IMR-90 (cell line): Measurements from ENCODE around the gene SEC16B. TPM values are rescaled to one million over a fixed set of nuclear protein-coding genes. Genes with fewer than 3 reads are reported as not detected.

Experiments used
- ATAC-seq: fragments of 200-7000 bp; cut with Tn5 transposase; 2 replicates; pipeline ENCODE4 v1.9.1; 2020; ENCODE audit warnings: low read depth, mild to moderate bottlenecking, moderate library complexity
- BruUV-seq: library from RNA; stranded (reverse); fragments of 400-500 nt; replicated peaks from 2 replicates; lab custom pipeline; 2021; lab: Mats Ljungman, UMichigan
- CTCF ChIA-PET: fragments of 300-600 bp; formaldehyde crosslinking; extraction: SDS; loops from one replicate; lab custom pipeline; 2021; ENCODE audit warnings: antibody characterized with exemption; lab: Yijun Ruan, JAX
- POLR2A ChIA-PET: fragments of 300-600 bp; sonication (Branson Sonifier 250); formaldehyde crosslinking; loops from one replicate; lab custom pipeline; 2022; ENCODE audit warnings: antibody characterized with exemption; ENCODE audit not compliant: unreplicated experiment; lab: Charles Lee
- DNase-seq: peaks from one replicate; pipeline ENCODE4 v3.0.0; 2013
- H2AFZ ChIP-seq: replicated peaks from 2 replicates; pipeline ENCODE3; 2013; ENCODE audit warnings: low read length, mild to moderate bottlenecking; ENCODE audit not compliant: poor library complexity
- H2AK5ac ChIP-seq: 2 replicates; pipeline ENCODE4 v1.6.1; 2013; ENCODE audit warnings: low read depth, low read length, inconsistent platforms
- H2AK9ac ChIP-seq: replicated peaks from 2 replicates; pipeline ENCODE3; 2013; ENCODE audit warnings: mild to moderate bottlenecking, low read depth, low read length, moderate library complexity; ENCODE audit not compliant: poor library complexity
- H2BK120ac ChIP-seq: 2 replicates; pipeline ENCODE4 v1.6.1; 2013; ENCODE audit warnings: low read depth, low read length, inconsistent platforms
- H2BK15ac ChIP-seq: 3 replicates; pipeline ENCODE4 v1.6.1; 2013; ENCODE audit warnings: low read depth, low read length, inconsistent platforms
- H2BK20ac ChIP-seq: 2 replicates; pipeline ENCODE4 v1.6.1; 2013; ENCODE audit warnings: low read depth, mild to moderate bottlenecking, inconsistent platforms, low read length, moderate library complexity
- H2BK5ac ChIP-seq: 2 replicates; pipeline ENCODE4 v1.6.1; 2013; ENCODE audit warnings: mild to moderate bottlenecking, low read depth, low read length, inconsistent platforms; ENCODE audit not compliant: poor library complexity, severe bottlenecking
- H3K14ac ChIP-seq: replicated peaks from 2 replicates; pipeline ENCODE4 v1.6.1; 2013; ENCODE audit warnings: low read depth, low read length, inconsistent platforms
- H3K18ac ChIP-seq: 2 replicates; pipeline ENCODE4 v1.6.1; 2013; ENCODE audit warnings: low read depth, low read length, control low read depth
- H3K23ac ChIP-seq: 2 replicates; pipeline ENCODE4 v1.6.1; 2013; ENCODE audit warnings: low read depth, low read length, inconsistent platforms
- H3K27ac ChIP-seq: 2 replicates; pipeline ENCODE4 v1.5.1; 2013; ENCODE audit warnings: mild to moderate bottlenecking, control low read depth, low read length; ENCODE audit not compliant: insufficient read depth
- H3K27me3 ChIP-seq: 2 replicates; pipeline ENCODE4 v1.6.1; 2013; ENCODE audit warnings: low read length; ENCODE audit not compliant: control insufficient read depth, insufficient read depth
- H3K36me3 ChIP-seq: 2 replicates; pipeline ENCODE4 v1.6.1; 2013; ENCODE audit warnings: low read length, mixed read lengths; ENCODE audit not compliant: control insufficient read depth, insufficient read depth
- H3K4ac ChIP-seq: 2 replicates; pipeline ENCODE4 v1.6.1; 2013; ENCODE audit warnings: low read depth, low read length, inconsistent platforms
- H3K4me1 ChIP-seq: 2 replicates; pipeline ENCODE4 v1.6.1; 2013; ENCODE audit warnings: low read length, mixed read lengths; ENCODE audit not compliant: control insufficient read depth, insufficient read depth
- H3K4me2 ChIP-seq: 2 replicates; pipeline ENCODE4 v1.6.1; 2013; ENCODE audit warnings: low read depth, mild to moderate bottlenecking, control low read depth, low read length, moderate library complexity
- H3K4me3 ChIP-seq: 2 replicates; pipeline ENCODE4 v1.5.1; 2013; ENCODE audit warnings: low read depth, mild to moderate bottlenecking, control low read depth, low read length, moderate library complexity; ENCODE audit not compliant: insufficient read depth
- H3K56ac ChIP-seq: 2 replicates; pipeline ENCODE4 v1.6.1; 2013; ENCODE audit warnings: low read length, inconsistent platforms; ENCODE audit not compliant: insufficient read depth; ENCODE audit errors: extremely low read depth
- H3K79me1 ChIP-seq, 2 experiments: 2 replicates each; pipeline ENCODE4 v1.6.1; 2013; ENCODE audit warnings: low read length in 2 of 2, inconsistent platforms in 1 of 2, low read depth in 1 of 2
- H3K9ac ChIP-seq: 2 replicates; pipeline ENCODE4 v1.6.1; 2013; ENCODE audit warnings: low read depth, low read length, control low read depth
- H3K9me1 ChIP-seq: 2 replicates; pipeline ENCODE4 v1.6.1; 2013; ENCODE audit warnings: low read length, inconsistent platforms; ENCODE audit not compliant: insufficient read depth
- H3K9me3 ChIP-seq: 2 replicates; pipeline ENCODE4 v1.6.1; 2013; ENCODE audit warnings: low read length; ENCODE audit not compliant: control insufficient read depth, insufficient read depth
- H4K20me1 ChIP-seq: 2 replicates; pipeline ENCODE4 v1.6.1; 2013; ENCODE audit warnings: low read length, inconsistent platforms; ENCODE audit not compliant: insufficient read depth
- H4K5ac ChIP-seq: 2 replicates; pipeline ENCODE4 v1.6.1; 2013; ENCODE audit warnings: mild to moderate bottlenecking, low read depth, low read length, control low read depth
- H4K8ac ChIP-seq, 2 experiments: 2 replicates each; pipeline ENCODE4 v1.6.1; 2013; ENCODE audit warnings: low read depth in 2 of 2, low read length in 2 of 2, control low read depth in 1 of 2, inconsistent platforms in 1 of 2
- H4K91ac ChIP-seq: 2 replicates; pipeline ENCODE4 v1.6.1; 2013; ENCODE audit warnings: low read depth, low read length, inconsistent platforms; ENCODE audit not compliant: insufficient read depth
- BHLHE40 ChIP-seq: fragments of 150-350 bp; IDR thresholded peaks from 2 replicates; pipeline ENCODE4 v1.6.1; 2016; ENCODE audit warnings: mild to moderate bottlenecking, low read depth, low read length
- CEBPB ChIP-seq: IDR thresholded peaks from 2 replicates; pipeline ENCODE4 v1.6.1; 2012; ENCODE audit warnings: low read depth, low read length, improper control_type of control experiment
- CHD1 ChIP-seq: IDR thresholded peaks from 2 replicates; pipeline ENCODE4 v1.6.1; 2012; ENCODE audit warnings: low read depth, low read length, improper control_type of control experiment
- FOS ChIP-seq: fragments of 150-350 bp; IDR thresholded peaks from 2 replicates; pipeline ENCODE4 v1.6.1; 2016; ENCODE audit warnings: low read depth, low read length
- MAFK ChIP-seq: IDR thresholded peaks from 2 replicates; pipeline ENCODE4 v1.6.1; 2012; ENCODE audit warnings: low read depth, low read length, improper control_type of control experiment
- MAZ ChIP-seq: IDR thresholded peaks from 2 replicates; pipeline ENCODE4 v1.6.1; 2012; ENCODE audit warnings: low read depth, mild to moderate bottlenecking, low read length, improper control_type of control experiment, moderate library complexity, borderline replicate concordance
- MXI1 ChIP-seq: IDR thresholded peaks from 2 replicates; pipeline ENCODE4 v1.6.1; 2012; ENCODE audit warnings: low read depth, mild to moderate bottlenecking, low read length, moderate library complexity, borderline replicate concordance
- NFE2L2 ChIP-seq: fragments of 150-350 bp; IDR thresholded peaks from 2 replicates; pipeline ENCODE4 v1.6.1; 2016; ENCODE audit warnings: low read depth, mild to moderate bottlenecking, low read length
- POLR2A ChIP-seq: IDR thresholded peaks from 2 replicates; pipeline ENCODE4 v1.6.1; 2012; ENCODE audit warnings: mild to moderate bottlenecking, low read depth, low read length
- RAD21 ChIP-seq: IDR thresholded peaks from 2 replicates; pipeline ENCODE4 v1.6.1; 2012; ENCODE audit warnings: low read length, improper control_type of control experiment
- RCOR1 ChIP-seq: IDR thresholded peaks from 2 replicates; pipeline ENCODE4 v1.6.1; 2012; ENCODE audit warnings: mild to moderate bottlenecking, low read length, improper control_type of control experiment; ENCODE audit not compliant: insufficient replicate concordance
- RFX5 ChIP-seq: IDR thresholded peaks from 2 replicates; pipeline ENCODE4 v1.8.0; 2012; ENCODE audit warnings: low read depth, mild to moderate bottlenecking, low read length, moderate library complexity
- SMC3 ChIP-seq: fragments of 150-350 bp; IDR thresholded peaks from 2 replicates; pipeline ENCODE4 v1.6.1; 2016; ENCODE audit warnings: low read depth, mild to moderate bottlenecking, antibody characterized with exemption, low read length, moderate library complexity
- WGBS, 2 experiments: methylation state at CpG; one replicate each; pipeline versions ENCODE4 v1.1.5 to v1.1.7; 2013; ENCODE audit warnings: missing lambda C conversion rate in 2 of 2; ENCODE audit not compliant: insufficient read length in 1 of 2; ENCODE audit errors: extremely low coverage in 2 of 2; 5-methylcytosine and 5-hydroxymethylcytosine counted together
- dilution Hi-C: fragments of 300-500 bp; cut with HindIII; formaldehyde crosslinking; loops from one replicate; pipeline ENCODE4 v1.14.3; 2018; ENCODE audit warnings: low sequenced_read_pairs; ENCODE audit not compliant: unreplicated experiment
- in situ Hi-C: fragments of 300-500 bp; cut with MboI; formaldehyde crosslinking; loops from 3 replicates; pipeline ENCODE4 v1.14.3; 2019; ENCODE audit warnings: low sequenced_read_pairs, inconsistent platforms, mixed read lengths
- intact Hi-C: fragments of 100-400 bp; cut with micrococcal nuclease; formaldehyde crosslinking; loops from 2 replicates; pipeline ENCODE4 v1.10.0; 2022
- polyA plus RNA-seq, 3 experiments: library from polyadenylated mRNA; depleted of rRNA; stranded (reverse); fragments of >200 nt; gene quantifications; 2 replicates each; pipeline ENCODE4 v1.2.3, GENCODE V29; 2012; ENCODE audit warnings: low replicate concordance in 1 of 3
- total RNA-seq: library from RNA; depleted of rRNA; stranded (reverse); fragments of >200 nt; gene quantifications from 2 replicates; pipeline ENCODE4 v1.2.3, GENCODE V29; 2012
- TF ChIP-seq, protein P1 (sequence below): conservative IDR thresholded peaks from 2 replicates; pipeline ENCODE4 v1.5.1; 2012; ENCODE audit warnings: mild to moderate bottlenecking, low read depth, low read length, improper control_type of control experiment
- TF ChIP-seq, protein P2 (sequence below): fragments of 150-350 bp; IDR thresholded peaks from 2 replicates; pipeline ENCODE4 v1.6.1; 2016; ENCODE audit warnings: low read depth, mild to moderate bottlenecking, low read length, moderate library complexity, borderline replicate concordance

Gene SEC16B
- total and polyA plus RNA-seq, 2 of the 4 experiments (the other 2 are of a cell fraction) = 4.3 TPM

DNA sequence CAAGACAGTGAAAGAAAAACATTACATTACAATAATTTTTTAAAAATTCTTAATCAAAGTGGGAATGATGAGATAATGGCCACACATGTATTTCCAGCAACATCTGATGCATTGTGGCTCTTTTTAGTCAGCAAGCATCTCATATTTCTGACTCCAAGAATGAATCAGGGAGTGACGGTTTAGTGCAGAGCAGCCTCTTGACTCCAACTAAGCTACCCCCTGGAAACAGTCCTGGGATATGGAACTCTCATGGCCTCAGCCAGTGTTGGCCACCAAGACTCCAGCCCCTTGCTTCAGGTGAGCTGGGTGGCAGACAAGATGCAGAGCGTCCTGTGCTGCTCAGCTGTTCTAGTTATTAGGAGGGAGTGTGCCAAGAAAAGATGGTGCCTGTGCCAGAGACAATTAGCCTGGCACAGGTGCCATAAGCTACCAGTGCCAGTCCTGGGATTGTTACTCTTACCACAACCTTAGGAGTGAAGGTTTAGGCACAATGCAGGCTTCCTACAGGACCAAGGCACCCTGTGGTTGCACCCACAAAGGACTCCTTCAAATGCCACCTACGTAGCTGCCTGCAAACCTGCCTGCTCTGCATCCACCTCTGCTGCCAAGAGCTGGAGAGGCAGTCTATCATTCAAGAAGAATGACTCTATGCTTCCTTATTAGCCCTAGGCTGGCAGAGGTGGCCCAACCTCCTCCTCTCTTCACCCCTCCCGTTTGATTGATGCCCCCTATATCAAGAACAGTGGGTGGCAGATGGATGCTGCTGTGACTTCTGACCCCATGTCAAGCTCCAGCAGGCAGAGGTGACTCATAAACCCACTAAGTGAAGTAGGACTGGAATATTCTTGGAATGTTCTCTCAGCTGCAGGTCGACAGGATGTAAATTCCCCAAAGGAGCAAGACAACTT is 6.0 kb upstream of the SEC16B start:
- H3K4me1 ChIP-seq = peaks cover 6% of the 10 kb centered on the region
- BruUV-seq = no TSS peak
- dilution Hi-C loops (no loop called here), in situ Hi-C loops (no loop called here), intact Hi-C loops (no loop called here)
- no peak overlapping the region for H4K5ac ChIP-seq
- H3K56ac ChIP-seq = no peak overlapping the region
- H4K20me1 ChIP-seq = no peaks in the 10 kb centered on the region
- H2AK5ac ChIP-seq = no peak overlapping the region
- no peaks in the 10 kb centered on the region for H3K9me3 ChIP-seq
- ChIA-PET CTCF (interaction anchor here (0.6 to 1.2 kb wide), 2 partner anchors 28 to 33 kb away, joined by 3 read pairs; no protein-coding TSS in a partner anchor), POLR2A (no interaction called here)
- WGBS, 2 experiments = 33% methylated on average over 3 of the region's 5 CpGs; no CpG with 5 or more reads in 1 of the 2 experiments
- H3K36me3 ChIP-seq = no peaks in the 10 kb centered on the region
- no peaks in the 10 kb centered on the region for H3K27me3 ChIP-seq
- H3K4me2 ChIP-seq = no peak overlapping the region
- peak overlapping the region; percentile 67 for H2AK9ac ChIP-seq
- no peak overlapping the region for H4K91ac ChIP-seq
- H3K4ac ChIP-seq = no peak overlapping the region
- 0 out of 2 replicates have a peak, but pooled peaks cover 8% of the 10 kb centered on the region for H3K9me1 ChIP-seq
- H3K9ac ChIP-seq = no peak overlapping the region
- H2AFZ ChIP-seq = peak overlapping the region; percentile 65
- H2BK20ac ChIP-seq = no peak overlapping the region
- no peak overlapping the region for H3K18ac ChIP-seq
- no peak overlapping the region for H3K27ac ChIP-seq
- peak; percentile 88 for DNase-seq
- H3K79me1 ChIP-seq = no peaks in the 10 kb centered on the region
- H3K23ac ChIP-seq = no peak overlapping the region
- peak overlapping the region; percentile 70 for H2BK5ac ChIP-seq
- H2BK120ac ChIP-seq = no peak overlapping the region
- ATAC-seq = peak; percentile 92
- H4K8ac ChIP-seq = peak overlapping the region in 1 of 2 experiments; percentile 1; a peak in 1 of 4 replicates
- H3K4me3 ChIP-seq = no peak overlapping the region
- H2BK15ac ChIP-seq = no peak overlapping the region; the same call in 2 of the 3 replicates
- no peak overlapping the region for H3K14ac ChIP-seq
- TF ChIP-seq POLR2A (no peak), RFX5 (no peak), RAD21 (no peak), SMC3 (no peak), RCOR1 (no peak), FOS (no peak), CHD1 (no peak), MXI1 (no peak), MAFK (no peak), BHLHE40 (no peak), NFE2L2 (no peak), CEBPB (no peak), MAZ (no peak)
- TF ChIP-seq, protein P1, sequence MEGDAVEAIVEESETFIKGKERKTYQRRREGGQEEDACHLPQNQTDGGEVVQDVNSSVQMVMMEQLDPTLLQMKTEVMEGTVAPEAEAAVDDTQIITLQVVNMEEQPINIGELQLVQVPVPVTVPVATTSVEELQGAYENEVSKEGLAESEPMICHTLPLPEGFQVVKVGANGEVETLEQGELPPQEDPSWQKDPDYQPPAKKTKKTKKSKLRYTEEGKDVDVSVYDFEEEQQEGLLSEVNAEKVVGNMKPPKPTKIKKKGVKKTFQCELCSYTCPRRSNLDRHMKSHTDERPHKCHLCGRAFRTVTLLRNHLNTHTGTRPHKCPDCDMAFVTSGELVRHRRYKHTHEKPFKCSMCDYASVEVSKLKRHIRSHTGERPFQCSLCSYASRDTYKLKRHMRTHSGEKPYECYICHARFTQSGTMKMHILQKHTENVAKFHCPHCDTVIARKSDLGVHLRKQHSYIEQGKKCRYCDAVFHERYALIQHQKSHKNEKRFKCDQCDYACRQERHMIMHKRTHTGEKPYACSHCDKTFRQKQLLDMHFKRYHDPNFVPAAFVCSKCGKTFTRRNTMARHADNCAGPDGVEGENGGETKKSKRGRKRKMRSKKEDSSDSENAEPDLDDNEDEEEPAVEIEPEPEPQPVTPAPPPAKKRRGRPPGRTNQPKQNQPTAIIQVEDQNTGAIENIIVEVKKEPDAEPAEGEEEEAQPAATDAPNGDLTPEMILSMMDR = no peak
- TF ChIP-seq, protein P2, sequence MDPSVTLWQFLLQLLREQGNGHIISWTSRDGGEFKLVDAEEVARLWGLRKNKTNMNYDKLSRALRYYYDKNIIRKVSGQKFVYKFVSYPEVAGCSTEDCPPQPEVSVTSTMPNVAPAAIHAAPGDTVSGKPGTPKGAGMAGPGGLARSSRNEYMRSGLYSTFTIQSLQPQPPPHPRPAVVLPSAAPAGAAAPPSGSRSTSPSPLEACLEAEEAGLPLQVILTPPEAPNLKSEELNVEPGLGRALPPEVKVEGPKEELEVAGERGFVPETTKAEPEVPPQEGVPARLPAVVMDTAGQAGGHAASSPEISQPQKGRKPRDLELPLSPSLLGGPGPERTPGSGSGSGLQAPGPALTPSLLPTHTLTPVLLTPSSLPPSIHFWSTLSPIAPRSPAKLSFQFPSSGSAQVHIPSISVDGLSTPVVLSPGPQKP = no peak
